WERI-Rb-1 (cell line): ENCODE results near the gene TMEM223.
A peak's percentile ranks its signal among the peaks of the same experiment; 100 is the strongest.
"Not testable (repeated sequence)": the region's sequence is repeated elsewhere in the genome, so short reads cannot be mapped to it uniquely, and the experiment has no call there.

Source experiments
- DNase-seq: peaks from one replicate; pipeline ENCODE4 v3.0.0-alpha.2; 2020
- H3K27ac ChIP-seq: fragments of 250-450 bp; sonication (Bioruptor Pico); 2 replicates; pipeline ENCODE4 v1.5.1; 2020; ENCODE audit warnings: mild to moderate bottlenecking, moderate library complexity
- H3K27me3 ChIP-seq: fragments of 250-450 bp; sonication (Bioruptor Pico); 2 replicates; pipeline ENCODE4 v1.5.1; 2021; ENCODE audit warnings: mild to moderate bottlenecking, low read depth, moderate library complexity; ENCODE audit not compliant: insufficient read depth, severe bottlenecking
- H3K36me3 ChIP-seq: fragments of 250-450 bp; sonication (Bioruptor Pico); 2 replicates; pipeline ENCODE4 v1.5.1; 2020; ENCODE audit warnings: mild to moderate bottlenecking, moderate library complexity
- H3K4me3 ChIP-seq: 2 replicates; pipeline ENCODE4 v1.5.1; 2011; ENCODE audit warnings: low read depth, mild to moderate bottlenecking, control low read depth, low read length
- H3K9me3 ChIP-seq: fragments of 250-450 bp; sonication (Bioruptor Pico); 2 replicates; pipeline ENCODE4 v1.5.1; 2021; ENCODE audit warnings: mild to moderate bottlenecking, moderate library complexity; ENCODE audit not compliant: severe bottlenecking
- TF ChIP-seq, protein P1 (sequence below): IDR thresholded peaks from 2 replicates; pipeline ENCODE4 v1.5.1; 2011; ENCODE audit warnings: low read depth, mild to moderate bottlenecking, control low read depth, inconsistent platforms, low read length

Gene TMEM223

DNA sequence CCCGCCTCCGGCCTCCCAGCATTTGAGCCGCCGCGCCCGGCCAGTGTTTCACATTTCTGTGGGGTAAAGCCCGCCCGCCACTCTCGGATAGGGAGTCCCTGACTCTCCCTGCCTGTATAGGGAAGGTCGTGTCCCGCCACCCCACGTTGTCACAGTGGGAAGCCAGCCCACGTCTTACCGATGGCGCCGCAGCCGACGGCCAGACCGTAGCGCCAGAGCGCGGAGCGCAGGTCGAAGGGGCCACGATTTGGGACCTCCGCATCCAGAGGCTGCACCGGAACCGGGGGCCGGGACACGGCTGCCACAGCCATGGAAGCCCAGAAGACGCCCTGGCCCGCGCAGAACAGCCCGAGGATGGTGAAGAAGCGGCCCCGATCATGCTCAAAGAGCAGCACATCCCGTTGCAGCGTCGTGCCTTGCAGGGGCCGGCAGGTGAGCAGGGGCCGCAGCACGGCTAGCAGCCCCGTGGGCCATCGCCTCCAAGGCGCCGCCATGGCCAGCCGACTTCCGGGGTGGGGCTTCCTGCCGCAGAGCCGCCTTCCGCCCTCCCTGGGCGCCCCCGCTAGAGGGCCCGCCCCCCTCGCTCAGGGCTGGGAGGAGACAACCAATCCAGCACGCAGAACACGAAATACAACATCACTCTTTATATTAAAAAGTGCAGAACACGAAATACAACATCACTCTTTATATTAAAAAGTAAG lies at the start of gene TMEM223:
Gene TMEM223 (minus strand): TSS at position 506 of the 701 bp plus-strand sequence. CDS start 12 bp downstream, at position 494.
- H3K9me3 ChIP-seq = no peaks in the 10 kb centered on the region
- H3K4me3 ChIP-seq = peak within 1 kb of the TSS; percentile 81
- peaks cover 84% of the 10 kb centered on the region for H3K36me3 ChIP-seq
- TF ChIP-seq, protein P1, sequence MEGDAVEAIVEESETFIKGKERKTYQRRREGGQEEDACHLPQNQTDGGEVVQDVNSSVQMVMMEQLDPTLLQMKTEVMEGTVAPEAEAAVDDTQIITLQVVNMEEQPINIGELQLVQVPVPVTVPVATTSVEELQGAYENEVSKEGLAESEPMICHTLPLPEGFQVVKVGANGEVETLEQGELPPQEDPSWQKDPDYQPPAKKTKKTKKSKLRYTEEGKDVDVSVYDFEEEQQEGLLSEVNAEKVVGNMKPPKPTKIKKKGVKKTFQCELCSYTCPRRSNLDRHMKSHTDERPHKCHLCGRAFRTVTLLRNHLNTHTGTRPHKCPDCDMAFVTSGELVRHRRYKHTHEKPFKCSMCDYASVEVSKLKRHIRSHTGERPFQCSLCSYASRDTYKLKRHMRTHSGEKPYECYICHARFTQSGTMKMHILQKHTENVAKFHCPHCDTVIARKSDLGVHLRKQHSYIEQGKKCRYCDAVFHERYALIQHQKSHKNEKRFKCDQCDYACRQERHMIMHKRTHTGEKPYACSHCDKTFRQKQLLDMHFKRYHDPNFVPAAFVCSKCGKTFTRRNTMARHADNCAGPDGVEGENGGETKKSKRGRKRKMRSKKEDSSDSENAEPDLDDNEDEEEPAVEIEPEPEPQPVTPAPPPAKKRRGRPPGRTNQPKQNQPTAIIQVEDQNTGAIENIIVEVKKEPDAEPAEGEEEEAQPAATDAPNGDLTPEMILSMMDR = no peak
- DNase-seq = peak; percentile 88
- H3K27me3 ChIP-seq = no peaks in the 10 kb centered on the region
- peak within 1 kb of the TSS; percentile 84 for H3K27ac ChIP-seq

- Histone ChIP-seq H3K27ac (peak overlapping the region; percentile 98), H3K36me3 (peaks cover 12% of the 10 kb centered on the region), H3K4me3 (peak overlapping the region; percentile 83)
- H3K9me3 ChIP-seq, H3K27me3 ChIP-seq: not testable (repeated sequence)
- peak; percentile 90 for DNase-seq
Observed at GRCh38 chr11:62840721-62841360, 49.0 kb upstream of the TMEM223 start.

DNA sequence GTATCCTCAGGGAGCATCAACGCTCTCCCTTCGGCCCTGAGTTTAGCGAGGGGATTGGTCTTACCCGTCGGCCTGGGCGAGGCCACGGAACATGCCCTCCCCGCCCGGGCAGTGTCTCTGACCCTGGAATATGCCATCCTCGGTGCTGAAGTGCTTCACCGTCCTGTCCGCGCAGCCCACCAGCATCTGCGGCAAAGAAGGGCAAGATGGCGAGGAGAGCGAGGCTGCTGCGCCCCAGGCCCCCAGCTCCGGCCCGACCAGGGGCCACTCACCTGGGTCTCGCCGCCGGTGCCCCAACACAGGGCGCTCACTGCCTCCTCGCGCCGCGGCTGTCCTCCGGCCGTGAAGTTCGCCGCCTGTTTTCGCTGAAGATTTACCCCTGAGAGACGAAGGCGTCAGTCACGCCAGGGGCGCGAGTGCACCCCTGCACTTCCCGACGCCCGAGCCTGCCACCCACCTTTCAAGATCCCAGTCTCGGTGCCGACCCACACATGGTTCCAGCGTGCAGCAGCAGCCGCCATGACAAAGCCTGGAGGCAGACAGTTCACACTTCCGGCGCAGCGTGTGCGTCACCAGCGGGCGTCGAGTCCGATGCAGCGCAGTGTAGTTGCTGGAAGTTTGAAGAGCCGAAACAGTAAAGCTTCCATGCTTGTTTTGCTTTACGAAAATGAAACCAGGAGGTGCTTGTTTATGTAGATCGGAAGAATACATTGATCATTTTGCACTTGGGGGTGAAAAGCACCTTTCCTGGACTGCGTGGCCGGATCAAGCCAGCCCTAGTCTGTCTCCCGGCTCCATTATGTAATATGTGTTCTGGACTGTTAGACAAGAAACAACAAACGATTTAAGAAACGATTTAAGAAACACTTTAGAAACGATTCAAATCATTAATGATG lies 47.5 kb upstream of the TMEM223 start, which contains the start of gene WDR74:
Gene WDR74 (minus strand): TSS at position 541 of the 896 bp plus-strand sequence. CDS start 20 bp downstream, at position 521.
- DNase-seq = peak; percentile 83
- H3K9me3 ChIP-seq = no peaks in the 10 kb centered on the region
- H3K4me3 ChIP-seq = peak within 1 kb of the TSS; percentile 83
- TF ChIP-seq, protein P1 = no peak
- peak within 1 kb of the TSS; percentile 98 for H3K27ac ChIP-seq
- peaks cover 27% of the 10 kb centered on the region for H3K36me3 ChIP-seq
- peaks cover 4% of the 10 kb centered on the region for H3K27me3 ChIP-seq

GRCh38 chr11:62835336-62835735 lies 43.5 kb upstream of the TMEM223 start:
- no peaks in the 10 kb centered on the region for H3K9me3 ChIP-seq
- no peak overlapping the region for H3K27ac ChIP-seq
- no peak for DNase-seq
- no peaks in the 10 kb centered on the region for H3K27me3 ChIP-seq
- TF ChIP-seq, protein P1 = no peak
- H3K36me3 ChIP-seq = peaks cover 40% of the 10 kb centered on the region
- H3K4me3 ChIP-seq = no peak overlapping the region

DNA sequence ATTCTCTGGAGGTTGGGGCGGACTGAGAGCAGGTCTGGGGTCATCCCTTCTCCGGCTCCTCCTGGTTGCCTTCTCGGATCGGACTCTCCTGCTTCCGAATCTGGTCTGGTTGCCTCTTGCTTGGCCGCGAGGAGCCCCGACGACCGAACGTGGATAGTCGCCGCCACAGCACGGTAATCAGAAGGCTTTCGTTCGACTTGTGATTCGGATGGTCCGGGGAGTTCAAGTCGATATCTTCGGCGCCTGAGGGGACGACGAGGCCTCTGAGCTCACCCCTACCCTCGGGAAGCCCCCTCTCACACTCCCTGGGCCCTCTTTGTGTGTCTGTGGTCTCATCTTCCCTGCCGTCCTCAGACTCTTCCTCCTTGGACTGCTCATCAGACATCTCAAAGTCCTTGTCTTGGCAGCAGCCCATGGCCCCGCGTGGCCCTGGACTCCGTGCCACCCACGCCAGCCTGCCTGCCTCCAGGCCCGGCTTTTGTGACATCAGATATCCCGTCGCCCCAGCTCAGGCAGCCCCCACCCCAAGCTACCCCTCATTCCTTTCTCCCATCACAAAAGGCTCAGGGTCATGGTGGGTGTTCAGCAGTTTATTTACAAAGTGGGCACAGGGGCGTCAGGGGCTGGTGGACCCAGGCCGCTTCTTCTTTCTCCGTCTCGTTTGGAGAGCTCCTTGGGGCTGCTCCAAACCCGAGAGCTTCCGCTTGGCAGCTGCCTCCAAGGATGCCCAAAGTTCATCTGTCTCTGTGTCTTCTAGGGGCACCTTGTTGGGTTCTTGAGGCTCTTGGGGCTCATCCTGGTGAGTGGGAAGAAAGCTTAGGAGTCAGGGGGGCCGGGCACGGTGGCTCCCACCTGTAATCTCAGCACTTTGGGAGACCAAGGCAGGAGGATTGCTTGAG lies 40.8 kb upstream of the TMEM223 start, which contains the start of gene TEX54:
Gene TEX54 (minus strand): TSS at position 506 of the 899 bp plus-strand sequence.
- Histone ChIP-seq H3K4me3 (peak within 1 kb of the TSS; percentile 68), H3K9me3 (no peaks in the 10 kb centered on the region), H3K27me3 (no peaks in the 10 kb centered on the region), H3K36me3 (peaks cover 51% of the 10 kb centered on the region), H3K27ac (peak within 1 kb of the TSS; percentile 85)
- no peak for DNase-seq
- TF ChIP-seq, protein P1 = no peak
